Endothelial cell of umbilical vein (primary cell): ENCODE measurements around the gene INPP5E. TPM values are rescaled to one million over a fixed set of nuclear protein-coding genes. Genes with fewer than 3 reads are reported as not detected.

Experiments used
- BruUV-seq: library from RNA; stranded (reverse); fragments of 400-500 nt; replicated peaks from 2 replicates; lab custom pipeline; 2021; lab: Mats Ljungman, UMichigan
- CTCF ChIA-PET: fragments of 300-600, 350-600 bp; sonication (Branson Sonifier 250); formaldehyde crosslinking; loops from one replicate; lab custom pipeline; 2021; ENCODE audit warnings: antibody characterized with exemption, inconsistent platforms; lab: Charles Lee
- POLR2A ChIA-PET: fragments of 300-600, 350-600 bp; sonication (Branson Sonifier 250); formaldehyde crosslinking; loops from one replicate; lab custom pipeline; 2021; ENCODE audit warnings: antibody characterized with exemption, inconsistent platforms; lab: Charles Lee
- DNase-seq: peaks from one replicate; pipeline ENCODE4 v3.0.0-alpha.2; 2011; ENCODE audit warnings: low read depth, low spot score
- FAIRE-seq: peaks from 2 replicates; lab custom pipeline; 2011; peaks lifted over from hg19 to GRCh38; lab: Jason Lieb, UNC
- H2AFZ ChIP-seq: 2 replicates; pipeline ENCODE4 v1.6.0; 2012; ENCODE audit warnings: low read depth, low read length, control low read depth, inconsistent platforms
- H3K27ac ChIP-seq: 2 replicates; pipeline ENCODE4 v1.5.1; 2011; ENCODE audit warnings: low read depth, mild to moderate bottlenecking, control low read depth, low read length, moderate library complexity; ENCODE audit not compliant: insufficient read depth
- H3K27me3 ChIP-seq, 2 experiments: 2 replicates each; pipeline versions ENCODE4 v1.6.0 to v1.6.1; 2011; ENCODE audit warnings: low read length in 2 of 2, mixed read lengths in 1 of 2; ENCODE audit not compliant: control insufficient read depth in 2 of 2, insufficient read depth in 2 of 2
- H3K36me3 ChIP-seq, 2 experiments: 2 replicates in 1 of 2; 3 replicates in 1 of 2; pipeline ENCODE4 v1.5.1; 2011; ENCODE audit warnings: low read length in 2 of 2, mild to moderate bottlenecking in 1 of 2, moderate library complexity in 1 of 2; ENCODE audit not compliant: control insufficient read depth in 2 of 2, insufficient read depth in 2 of 2; ENCODE audit errors: extremely low read depth in 1 of 2
- H3K4me1 ChIP-seq: 3 replicates; pipeline ENCODE4 v1.5.1; 2011; ENCODE audit warnings: mild to moderate bottlenecking, low read length; ENCODE audit not compliant: control insufficient read depth, insufficient read depth; ENCODE audit errors: extremely low read depth
- H3K4me2 ChIP-seq: 2 replicates; pipeline ENCODE4 v1.6.1; 2011; ENCODE audit warnings: low read length, control low read depth, mixed read lengths; ENCODE audit not compliant: insufficient read depth
- H3K4me3 ChIP-seq, 3 experiments: fragments of 200-600 bp in 1 of 3; sonication (generic), shearing (Covaris generic) in 1 of 3; replicated peaks in 1 of 3; 2 replicates each; pipeline ENCODE4 v1.5.1; 2011 to 2016; ENCODE audit warnings: control low read depth in 3 of 3, low read length in 3 of 3, mild to moderate bottlenecking in 2 of 3, inconsistent platforms in 1 of 3, low read depth in 1 of 3, moderate library complexity in 1 of 3; ENCODE audit not compliant: insufficient read depth in 1 of 3
- H3K79me2 ChIP-seq: 2 replicates; pipeline ENCODE4 v1.6.0; 2012; ENCODE audit warnings: low read length, inconsistent platforms; ENCODE audit not compliant: control insufficient read depth, insufficient read depth
- H3K9ac ChIP-seq: replicated peaks from 2 replicates; pipeline ENCODE3; 2011; ENCODE audit warnings: low read length, control low read depth; ENCODE audit not compliant: insufficient read depth; ENCODE audit errors: extremely low read depth
- H3K9me1 ChIP-seq: replicated peaks from 3 replicates; pipeline ENCODE4 v1.6.0; 2011; ENCODE audit warnings: mild to moderate bottlenecking, low read length; ENCODE audit not compliant: control insufficient read depth, insufficient read depth; ENCODE audit errors: extremely low read depth
- H3K9me3 ChIP-seq: replicated peaks from 2 replicates; pipeline ENCODE4 v1.5.1; 2012; ENCODE audit warnings: low read length, inconsistent platforms; ENCODE audit not compliant: control insufficient read depth, insufficient read depth
- H4K20me1 ChIP-seq: replicated peaks from 2 replicates; pipeline ENCODE3; 2011; ENCODE audit warnings: mild to moderate bottlenecking, low read length; ENCODE audit not compliant: control insufficient read depth, insufficient read depth; ENCODE audit errors: extremely low read depth
- CTCF ChIP-seq, 2 donors: IDR thresholded peaks; 1 replicate in 1 of 2; 2 replicates in 1 of 2; pipeline ENCODE4 v1.5.1; 2011; ENCODE audit warnings: low read length in 2 of 2, mild to moderate bottlenecking in 2 of 2, moderate library complexity in 2 of 2, control low read depth in 1 of 2, inconsistent platforms in 1 of 2, low read depth in 1 of 2; ENCODE audit not compliant: insufficient read depth in 1 of 2; ENCODE audit errors: extremely low read depth in 1 of 2
- EZH2 ChIP-seq: IDR thresholded peaks from 2 replicates; pipeline ENCODE4 v1.6.1; 2012; ENCODE audit warnings: borderline replicate concordance, low read depth, mild to moderate bottlenecking, moderate library complexity, low read length, inconsistent platforms; ENCODE audit not compliant: severe bottlenecking
- FOS ChIP-seq: IDR thresholded peaks from 2 replicates; pipeline ENCODE4 v1.6.1; 2011; ENCODE audit warnings: mild to moderate bottlenecking, low read length, moderate library complexity, borderline replicate concordance; ENCODE audit not compliant: insufficient read depth
- GATA2 ChIP-seq: IDR thresholded peaks from 2 replicates; pipeline ENCODE4 v1.7.0; 2011; ENCODE audit warnings: low read depth, mild to moderate bottlenecking, moderate library complexity, mixed read lengths, low read length; ENCODE audit not compliant: insufficient read length, insufficient read depth
- JUN ChIP-seq: IDR thresholded peaks from 2 replicates; pipeline ENCODE4 v1.6.1; 2011; ENCODE audit warnings: borderline replicate concordance, low read depth; ENCODE audit not compliant: insufficient read length, insufficient read depth
- MAX ChIP-seq: IDR thresholded peaks from 2 replicates; pipeline ENCODE4 v1.6.1; 2011; ENCODE audit not compliant: insufficient read depth, insufficient read length
- POLR2A ChIP-seq: IDR thresholded peaks from 2 replicates; pipeline ENCODE4 v1.6.1; 2012; ENCODE audit warnings: low read depth, mild to moderate bottlenecking, control low read depth, low read length
- POLR2AphosphoS5 ChIP-seq: IDR thresholded peaks from 2 replicates; pipeline ENCODE4 v1.6.1; 2012; ENCODE audit warnings: low read depth, mild to moderate bottlenecking, control low read depth, low read length, moderate library complexity; ENCODE audit not compliant: insufficient read depth
- dilution Hi-C: fragments of 300-500 bp; cut with MboI; formaldehyde crosslinking; loops from one replicate; pipeline ENCODE4 v1.15.0; 2019; ENCODE audit warnings: low sequenced_read_pairs; ENCODE audit not compliant: extremely low pct_ligation_motif_present
- intact Hi-C: fragments of 100-400 bp; cut with micrococcal nuclease; formaldehyde crosslinking; loops from one replicate; pipeline ENCODE4 v1.10.0; 2022
- polyA plus RNA-seq, 4 experiments: library from polyadenylated mRNA; depleted of rRNA in 3 of 4; stranded (reverse) in 3 of 4; unstranded in 1 of 4; fragments of >200 nt; gene quantifications; 2 replicates each; pipeline versions ENCODE4 v1.2.1 to v1.2.3, GENCODE V29; 2011 to 2012; ENCODE audit warnings: missing spikeins in 1 of 4
- total RNA-seq: library from RNA; stranded (reverse); gene quantifications from 2 replicates; pipeline ENCODE4 v1.2.3, GENCODE V29; 2021

Gene INPP5E
- total and polyA plus RNA-seq, 2 donors (not counting 3 experiments of a cell fraction or from before 2014, with no cell fraction given) = 15.0 to 24.5 TPM

GRCh38 chr9:136486823-136487620 is 47.4 kb upstream of the INPP5E start:
- H3K9ac ChIP-seq = no peak overlapping the region
- ChIA-PET CTCF (interaction anchor here (1.3 to 8.5 kb wide), 9 partner anchors 17 to 157 kb away, joined by 3 to 261 read pairs (median 15); no protein-coding TSS in a partner anchor), POLR2A (interaction anchor here (1.9 kb wide), 1 partner anchor 138 kb away, joined by 4 read pairs; no protein-coding TSS in a partner anchor)
- H3K27ac ChIP-seq = no peak overlapping the region
- intact Hi-C loops = no loop called here
- no TSS peak for BruUV-seq
- H3K4me1 ChIP-seq = peaks cover 8% of the 10 kb centered on the region
- H3K4me3 ChIP-seq = no peak overlapping the region
- no peak overlapping the region for H3K4me2 ChIP-seq
- H3K79me2 ChIP-seq = peaks cover 6% of the 10 kb centered on the region
- no peak for TF ChIP-seq GATA2
- no peak for TF ChIP-seq FOS
- TF ChIP-seq MAX = no peak
- TF ChIP-seq EZH2 = no peak
- no peak for TF ChIP-seq POLR2A
- no peaks in the 10 kb centered on the region for H3K9me1 ChIP-seq
- no peaks in the 10 kb centered on the region for H3K36me3 ChIP-seq
- no peaks in the 10 kb centered on the region for H3K9me3 ChIP-seq
- dilution Hi-C loops = loop anchor here (10.0 kb wide), 1 partner anchor 68 kb away; no protein-coding TSS in a partner anchor
- H4K20me1 ChIP-seq = no peaks in the 10 kb centered on the region
- FAIRE-seq (no peak), DNase-seq (no peak)
- no peak overlapping the region for H2AFZ ChIP-seq
- H3K27me3 ChIP-seq = no peaks in the 10 kb centered on the region

GRCh38 chr9:136486131-136486530 is 46.5 kb upstream of the INPP5E start:
- intact Hi-C loops (no loop called here), dilution Hi-C loops (loop anchor here (10.0 kb wide), 1 partner anchor 69 kb away; no protein-coding TSS in a partner anchor)
- Histone ChIP-seq H2AFZ (no peak overlapping the region), H3K9me1 (no peaks in the 10 kb centered on the region), H3K27ac (no peak overlapping the region), H4K20me1 (no peaks in the 10 kb centered on the region), H3K9ac (no peak overlapping the region), H3K9me3 (no peaks in the 10 kb centered on the region), H3K27me3 (no peaks in the 10 kb centered on the region), H3K4me3 (no peak overlapping the region), H3K4me1 (peaks cover 16% of the 10 kb centered on the region), H3K36me3 (no peaks in the 10 kb centered on the region), H3K79me2 (peaks cover 15% of the 10 kb centered on the region), H3K4me2 (no peak overlapping the region)
- DNase-seq = no peak
- no TSS peak for BruUV-seq
- FAIRE-seq = no peak
- TF ChIP-seq FOS = no peak
- no peak for TF ChIP-seq POLR2AphosphoS5
- no peak for TF ChIP-seq POLR2A
- TF ChIP-seq CTCF (IDR thresholded peaks at IDR 0.05; ENCODE audit: extremely low read depth in 1 of 2, insufficient read depth in 1 of 2, low read depth in 1 of 2, low read length in 2 of 2) = no peak
- no peak for TF ChIP-seq GATA2
- no peak for TF ChIP-seq JUN
- POLR2A ChIA-PET = no interaction called here
- CTCF ChIA-PET = interaction anchor here (0.9 to 8.5 kb wide), 8 partner anchors 14 to 157 kb away, joined by 3 to 261 read pairs (median 28); no protein-coding TSS in a partner anchor
